Measurements from ENCODE around the gene ANKRD34A. TPM values are rescaled to one million over a fixed set of nuclear protein-coding genes. Genes with fewer than 3 reads are reported as not detected.

The ANKRD34A gene
- total and polyA plus RNA-seq, 2 of the 13 experiments (the other 11 are each of a cell fraction or from before 2014, with no cell fraction given) = 0.05 to 0.07 TPM

DNA sequence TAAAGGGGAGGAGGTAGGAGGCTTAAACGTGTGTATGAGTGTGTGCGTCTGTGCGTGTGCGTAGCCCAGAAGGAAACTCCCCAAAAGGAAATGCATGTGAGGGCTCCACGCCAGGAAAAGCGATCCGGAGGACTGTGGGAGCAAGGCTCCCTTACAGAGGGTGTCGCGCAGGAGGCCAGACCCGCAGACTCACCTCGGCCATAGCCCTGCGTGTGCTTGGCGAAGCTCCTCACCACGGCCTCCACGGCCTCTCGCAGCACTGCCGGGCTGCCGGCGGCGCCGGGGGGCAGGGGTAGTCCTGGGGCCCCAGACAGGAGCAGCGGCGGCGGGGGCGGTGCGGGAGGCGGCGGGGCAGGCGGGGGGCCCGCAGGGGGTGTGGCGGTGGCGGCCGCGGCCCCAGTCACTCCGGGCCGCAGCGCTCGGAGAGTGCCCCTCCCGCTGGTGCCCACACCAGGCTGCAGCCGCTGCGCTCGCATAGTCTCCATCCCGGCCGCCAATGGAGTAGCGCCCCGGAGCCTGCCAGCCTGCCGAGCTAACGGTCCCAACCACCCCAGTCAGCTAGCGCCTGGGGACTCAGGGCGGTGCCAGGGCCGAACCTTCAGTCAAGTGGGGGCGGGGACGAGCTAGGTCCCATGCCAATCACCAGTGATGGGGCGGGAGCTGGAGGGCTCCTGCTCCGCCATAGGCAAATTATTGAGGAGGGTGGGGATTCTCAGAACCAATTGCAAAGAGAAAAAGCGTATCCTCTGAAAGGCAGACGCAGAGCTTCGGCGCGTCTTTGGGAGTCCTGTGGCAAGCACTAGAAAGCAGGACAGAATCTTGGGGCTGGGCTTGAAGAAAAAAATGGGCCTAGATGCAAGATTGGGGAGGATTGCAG, 6.7 kb downstream of the ANKRD34A start, which contains the start of gene LIX1L (continued):
- TF ChIP-seq, protein P1, sequence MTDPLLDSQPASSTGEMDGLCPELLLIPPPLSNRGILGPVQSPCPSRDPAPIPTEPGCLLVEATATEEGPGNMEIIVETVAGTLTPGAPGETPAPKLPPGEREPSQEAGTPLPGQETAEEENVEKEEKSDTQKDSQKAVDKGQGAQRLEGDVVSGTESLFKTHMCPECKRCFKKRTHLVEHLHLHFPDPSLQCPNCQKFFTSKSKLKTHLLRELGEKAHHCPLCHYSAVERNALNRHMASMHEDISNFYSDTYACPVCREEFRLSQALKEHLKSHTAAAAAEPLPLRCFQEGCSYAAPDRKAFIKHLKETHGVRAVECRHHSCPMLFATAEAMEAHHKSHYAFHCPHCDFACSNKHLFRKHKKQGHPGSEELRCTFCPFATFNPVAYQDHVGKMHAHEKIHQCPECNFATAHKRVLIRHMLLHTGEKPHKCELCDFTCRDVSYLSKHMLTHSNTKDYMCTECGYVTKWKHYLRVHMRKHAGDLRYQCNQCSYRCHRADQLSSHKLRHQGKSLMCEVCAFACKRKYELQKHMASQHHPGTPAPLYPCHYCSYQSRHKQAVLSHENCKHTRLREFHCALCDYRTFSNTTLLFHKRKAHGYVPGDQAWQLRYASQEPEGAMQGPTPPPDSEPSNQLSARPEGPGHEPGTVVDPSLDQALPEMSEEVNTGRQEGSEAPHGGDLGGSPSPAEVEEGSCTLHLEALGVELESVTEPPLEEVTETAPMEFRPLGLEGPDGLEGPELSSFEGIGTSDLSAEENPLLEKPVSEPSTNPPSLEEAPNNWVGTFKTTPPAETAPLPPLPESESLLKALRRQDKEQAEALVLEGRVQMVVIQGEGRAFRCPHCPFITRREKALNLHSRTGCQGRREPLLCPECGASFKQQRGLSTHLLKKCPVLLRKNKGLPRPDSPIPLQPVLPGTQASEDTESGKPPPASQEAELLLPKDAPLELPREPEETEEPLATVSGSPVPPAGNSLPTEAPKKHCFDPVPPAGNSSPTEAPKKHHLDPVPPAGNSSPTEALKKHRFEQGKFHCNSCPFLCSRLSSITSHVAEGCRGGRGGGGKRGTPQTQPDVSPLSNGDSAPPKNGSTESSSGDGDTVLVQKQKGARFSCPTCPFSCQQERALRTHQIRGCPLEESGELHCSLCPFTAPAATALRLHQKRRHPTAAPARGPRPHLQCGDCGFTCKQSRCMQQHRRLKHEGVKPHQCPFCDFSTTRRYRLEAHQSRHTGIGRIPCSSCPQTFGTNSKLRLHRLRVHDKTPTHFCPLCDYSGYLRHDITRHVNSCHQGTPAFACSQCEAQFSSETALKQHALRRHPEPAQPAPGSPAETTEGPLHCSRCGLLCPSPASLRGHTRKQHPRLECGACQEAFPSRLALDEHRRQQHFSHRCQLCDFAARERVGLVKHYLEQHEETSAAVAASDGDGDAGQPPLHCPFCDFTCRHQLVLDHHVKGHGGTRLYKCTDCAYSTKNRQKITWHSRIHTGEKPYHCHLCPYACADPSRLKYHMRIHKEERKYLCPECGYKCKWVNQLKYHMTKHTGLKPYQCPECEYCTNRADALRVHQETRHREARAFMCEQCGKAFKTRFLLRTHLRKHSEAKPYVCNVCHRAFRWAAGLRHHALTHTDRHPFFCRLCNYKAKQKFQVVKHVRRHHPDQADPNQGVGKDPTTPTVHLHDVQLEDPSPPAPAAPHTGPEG (CRISPR knock-in tag; IDR thresholded peaks at IDR 0.05) = no peak
- TF ChIP-seq MZF1 (CRISPR knock-in tag; IDR thresholded peaks at IDR 0.05; ENCODE audit: borderline replicate concordance) (no peak), POLR2A (IDR thresholded peaks at IDR 0.05; ENCODE audit: insufficient read depth in 1 of 2, low read depth in 2 of 2, low read length in 2 of 2) (peak; percentile 59 to 71), ZSCAN22 (CRISPR knock-in tag; IDR thresholded peaks at IDR 0.05) (no peak), KDM3A (CRISPR knock-in tag; IDR thresholded peaks at IDR 0.05; ENCODE audit: low read depth) (no peak), ZNF562 (CRISPR knock-in tag; IDR thresholded peaks at IDR 0.05; ENCODE audit: borderline replicate concordance) (no peak), ZNF230 (CRISPR knock-in tag; IDR thresholded peaks at IDR 0.05) (no peak), ZSCAN31 (CRISPR knock-in tag; IDR thresholded peaks at IDR 0.05; ENCODE audit: low read depth) (no peak), KLF16 (CRISPR knock-in tag; IDR thresholded peaks at IDR 0.05) (peak in 1 of 2 experiments; percentile 76; a peak in 2 of 4 replicates), RORA (CRISPR knock-in tag; IDR thresholded peaks at IDR 0.05) (no peak), MAF1 (CRISPR knock-in tag; IDR thresholded peaks at IDR 0.05; ENCODE audit: borderline replicate concordance) (no peak)
- TF ChIP-seq, protein P2, sequence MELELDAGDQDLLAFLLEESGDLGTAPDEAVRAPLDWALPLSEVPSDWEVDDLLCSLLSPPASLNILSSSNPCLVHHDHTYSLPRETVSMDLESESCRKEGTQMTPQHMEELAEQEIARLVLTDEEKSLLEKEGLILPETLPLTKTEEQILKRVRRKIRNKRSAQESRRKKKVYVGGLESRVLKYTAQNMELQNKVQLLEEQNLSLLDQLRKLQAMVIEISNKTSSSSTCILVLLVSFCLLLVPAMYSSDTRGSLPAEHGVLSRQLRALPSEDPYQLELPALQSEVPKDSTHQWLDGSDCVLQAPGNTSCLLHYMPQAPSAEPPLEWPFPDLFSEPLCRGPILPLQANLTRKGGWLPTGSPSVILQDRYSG (CRISPR knock-in tag; IDR thresholded peaks at IDR 0.05) = no peak
- TF ChIP-seq, protein P3, sequence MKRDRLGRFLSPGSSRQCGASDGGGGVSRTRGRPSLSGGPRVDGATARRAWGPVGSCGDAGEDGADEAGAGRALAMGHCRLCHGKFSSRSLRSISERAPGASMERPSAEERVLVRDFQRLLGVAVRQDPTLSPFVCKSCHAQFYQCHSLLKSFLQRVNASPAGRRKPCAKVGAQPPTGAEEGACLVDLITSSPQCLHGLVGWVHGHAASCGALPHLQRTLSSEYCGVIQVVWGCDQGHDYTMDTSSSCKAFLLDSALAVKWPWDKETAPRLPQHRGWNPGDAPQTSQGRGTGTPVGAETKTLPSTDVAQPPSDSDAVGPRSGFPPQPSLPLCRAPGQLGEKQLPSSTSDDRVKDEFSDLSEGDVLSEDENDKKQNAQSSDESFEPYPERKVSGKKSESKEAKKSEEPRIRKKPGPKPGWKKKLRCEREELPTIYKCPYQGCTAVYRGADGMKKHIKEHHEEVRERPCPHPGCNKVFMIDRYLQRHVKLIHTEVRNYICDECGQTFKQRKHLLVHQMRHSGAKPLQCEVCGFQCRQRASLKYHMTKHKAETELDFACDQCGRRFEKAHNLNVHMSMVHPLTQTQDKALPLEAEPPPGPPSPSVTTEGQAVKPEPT (CRISPR knock-in tag; IDR thresholded peaks at IDR 0.05; ENCODE audit: low read depth) = no peak
- TF ChIP-seq, protein P4, sequence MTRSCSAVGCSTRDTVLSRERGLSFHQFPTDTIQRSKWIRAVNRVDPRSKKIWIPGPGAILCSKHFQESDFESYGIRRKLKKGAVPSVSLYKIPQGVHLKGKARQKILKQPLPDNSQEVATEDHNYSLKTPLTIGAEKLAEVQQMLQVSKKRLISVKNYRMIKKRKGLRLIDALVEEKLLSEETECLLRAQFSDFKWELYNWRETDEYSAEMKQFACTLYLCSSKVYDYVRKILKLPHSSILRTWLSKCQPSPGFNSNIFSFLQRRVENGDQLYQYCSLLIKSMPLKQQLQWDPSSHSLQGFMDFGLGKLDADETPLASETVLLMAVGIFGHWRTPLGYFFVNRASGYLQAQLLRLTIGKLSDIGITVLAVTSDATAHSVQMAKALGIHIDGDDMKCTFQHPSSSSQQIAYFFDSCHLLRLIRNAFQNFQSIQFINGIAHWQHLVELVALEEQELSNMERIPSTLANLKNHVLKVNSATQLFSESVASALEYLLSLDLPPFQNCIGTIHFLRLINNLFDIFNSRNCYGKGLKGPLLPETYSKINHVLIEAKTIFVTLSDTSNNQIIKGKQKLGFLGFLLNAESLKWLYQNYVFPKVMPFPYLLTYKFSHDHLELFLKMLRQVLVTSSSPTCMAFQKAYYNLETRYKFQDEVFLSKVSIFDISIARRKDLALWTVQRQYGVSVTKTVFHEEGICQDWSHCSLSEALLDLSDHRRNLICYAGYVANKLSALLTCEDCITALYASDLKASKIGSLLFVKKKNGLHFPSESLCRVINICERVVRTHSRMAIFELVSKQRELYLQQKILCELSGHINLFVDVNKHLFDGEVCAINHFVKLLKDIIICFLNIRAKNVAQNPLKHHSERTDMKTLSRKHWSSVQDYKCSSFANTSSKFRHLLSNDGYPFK (CRISPR knock-in tag; IDR thresholded peaks at IDR 0.05; ENCODE audit: borderline replicate concordance) = no peak
- TF ChIP-seq, protein P5, sequence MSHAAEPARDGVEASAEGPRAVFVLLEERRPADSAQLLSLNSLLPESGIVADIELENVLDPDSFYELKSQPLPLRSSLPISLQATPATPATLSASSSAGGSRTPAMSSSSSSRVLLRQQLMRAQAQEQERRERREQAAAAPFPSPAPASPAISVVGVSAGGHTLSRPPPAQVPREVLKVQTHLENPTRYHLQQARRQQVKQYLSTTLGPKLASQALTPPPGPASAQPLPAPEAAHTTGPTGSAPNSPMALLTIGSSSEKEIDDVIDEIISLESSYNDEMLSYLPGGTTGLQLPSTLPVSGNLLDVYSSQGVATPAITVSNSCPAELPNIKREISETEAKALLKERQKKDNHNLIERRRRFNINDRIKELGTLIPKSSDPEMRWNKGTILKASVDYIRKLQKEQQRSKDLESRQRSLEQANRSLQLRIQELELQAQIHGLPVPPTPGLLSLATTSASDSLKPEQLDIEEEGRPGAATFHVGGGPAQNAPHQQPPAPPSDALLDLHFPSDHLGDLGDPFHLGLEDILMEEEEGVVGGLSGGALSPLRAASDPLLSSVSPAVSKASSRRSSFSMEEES (CRISPR knock-in tag; IDR thresholded peaks at IDR 0.05) = no peak
